SIG-M5 treated with dmso at 0.1 percent for 504 hours (cell line): ENCODE data around the gene ALDOB.
A peak's percentile ranks its signal among the peaks of the same experiment; 100 is the strongest.

Experiments used
- DNase-seq: peaks from one replicate; lab custom pipeline; 2025; ENCODE audit not compliant: unreplicated experiment; lab: John Stamatoyannopoulos, UW

The ALDOB gene

GRCh38 chr9:101435601-101436079 is at the start of gene ALDOB:
TSS of gene ALDOB (minus strand) at chr9:101435774. CDS start at chr9:101430887, 4,887 bp downstream.
- DNase-seq = no peak

- DNase-seq = no peak
Measured at GRCh38 chr9:101484046-101484445, 48.5 kb upstream of the ALDOB start.

GRCh38 chr9:101481261-101481660 is 45.7 kb upstream of the ALDOB start:
- no peak for DNase-seq

GRCh38 chr9:101480386-101480785 is 44.8 kb upstream of the ALDOB start:
- no peak for DNase-seq

DNA sequence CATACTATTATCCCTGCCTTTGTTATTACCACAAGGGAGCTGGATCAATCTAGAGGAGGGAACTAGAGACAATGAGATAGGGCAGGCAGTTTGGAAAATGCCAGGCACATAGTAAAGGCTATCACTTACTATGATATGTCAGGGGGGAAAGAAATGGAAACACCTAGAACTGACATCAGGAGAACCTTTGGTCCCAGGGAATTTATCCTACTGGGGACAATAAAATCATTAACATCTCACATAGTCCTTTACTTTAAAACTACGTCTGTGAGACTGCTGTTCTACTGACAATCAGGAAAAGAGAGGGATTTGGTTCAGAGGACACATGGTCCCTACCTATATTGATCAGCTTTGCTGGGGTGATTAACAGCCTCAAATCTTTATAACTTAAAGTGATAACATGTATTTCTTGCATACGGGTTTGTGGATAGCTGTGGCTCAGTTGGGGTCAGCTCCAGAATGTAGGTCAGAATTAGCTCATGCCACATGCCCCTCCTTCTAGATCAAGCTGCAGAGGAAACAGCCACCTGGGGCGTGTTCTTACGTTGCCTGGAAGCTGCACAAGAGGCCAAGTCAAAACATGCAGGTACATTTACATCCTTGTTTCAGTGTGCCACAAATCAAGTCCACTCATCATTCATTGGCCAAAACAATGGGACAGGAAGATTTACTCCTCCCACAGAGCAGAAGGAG is 43.9 kb upstream of the ALDOB start:
- no peak for DNase-seq

GRCh38 chr9:101478906-101479305 is 43.3 kb upstream of the ALDOB start:
- peak; percentile 33 for DNase-seq

GRCh38 chr9:101478444-101478843 is 42.9 kb upstream of the ALDOB start:
- no peak for DNase-seq

DNA sequence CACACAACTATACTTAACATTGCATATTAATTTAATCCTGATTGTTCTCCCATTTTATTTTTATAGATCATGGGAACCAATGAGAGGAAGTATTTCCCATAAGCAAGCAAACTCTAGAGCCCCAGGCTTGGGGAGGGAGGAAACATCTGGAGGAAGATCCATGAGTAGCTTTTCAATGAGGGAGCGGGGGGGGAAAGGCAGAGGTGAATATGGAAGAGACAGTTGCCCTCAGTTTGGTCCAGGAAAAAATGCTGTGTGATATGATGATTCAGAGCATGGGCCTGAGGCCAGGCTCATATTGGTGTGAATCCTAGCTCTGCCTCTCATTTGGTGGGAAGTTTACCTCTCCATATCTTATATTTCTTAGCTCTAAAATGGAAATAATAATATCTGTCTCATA is 42.2 kb upstream of the ALDOB start:
- DNase-seq = no peak

DNA sequence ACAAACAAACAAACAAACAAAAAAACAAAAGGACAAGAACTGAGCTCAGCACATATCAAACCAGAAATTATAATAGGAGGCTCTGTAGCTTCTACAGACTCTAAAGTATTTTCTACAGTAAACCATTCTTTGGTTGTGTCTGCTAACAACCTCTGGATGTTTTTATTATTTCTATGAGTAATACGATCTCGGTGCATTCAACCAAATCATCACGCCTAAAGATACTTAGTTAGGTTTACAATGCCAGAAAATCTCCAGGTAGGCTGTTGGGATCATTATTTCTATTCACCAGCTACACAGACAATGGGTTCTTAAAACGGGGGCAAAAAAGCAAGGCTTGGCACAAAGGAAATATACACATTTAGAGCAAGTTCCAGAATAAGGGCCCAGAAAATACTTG is 41.6 kb upstream of the ALDOB start:
- DNase-seq = no peak

GRCh38 chr9:101476576-101477208 is 41.1 kb upstream of the ALDOB start:
- DNase-seq = no peak

GRCh38 chr9:101472891-101473290 is 37.3 kb upstream of the ALDOB start:
- no peak for DNase-seq

- no peak for DNase-seq
Measured at GRCh38 chr9:101470929-101471328, 35.4 kb upstream of the ALDOB start.

DNA sequence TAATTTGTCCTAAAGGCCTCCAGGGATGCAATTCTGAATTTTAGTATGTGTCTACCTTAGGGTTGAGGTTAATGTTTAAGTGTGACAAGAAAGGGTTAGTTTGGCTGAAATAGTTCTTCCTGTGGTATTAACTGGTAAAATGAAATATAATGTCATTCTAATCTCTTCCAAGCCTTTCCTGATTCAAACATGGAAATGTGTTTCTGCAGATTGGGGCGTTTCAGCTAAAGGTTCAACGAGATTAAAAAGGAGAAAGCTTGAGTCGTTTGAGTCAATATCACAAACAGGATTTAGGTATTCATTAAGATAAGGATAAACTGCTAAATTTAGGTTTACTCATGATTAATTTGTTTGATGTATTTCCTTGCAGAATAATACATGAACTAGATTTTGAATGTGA is 34.4 kb upstream of the ALDOB start:
- no peak for DNase-seq

- DNase-seq = no peak
Measured at GRCh38 chr9:101469026-101469425, 33.5 kb upstream of the ALDOB start.

- DNase-seq = no peak
Measured at GRCh38 chr9:101468116-101468515, 32.5 kb upstream of the ALDOB start.

DNA sequence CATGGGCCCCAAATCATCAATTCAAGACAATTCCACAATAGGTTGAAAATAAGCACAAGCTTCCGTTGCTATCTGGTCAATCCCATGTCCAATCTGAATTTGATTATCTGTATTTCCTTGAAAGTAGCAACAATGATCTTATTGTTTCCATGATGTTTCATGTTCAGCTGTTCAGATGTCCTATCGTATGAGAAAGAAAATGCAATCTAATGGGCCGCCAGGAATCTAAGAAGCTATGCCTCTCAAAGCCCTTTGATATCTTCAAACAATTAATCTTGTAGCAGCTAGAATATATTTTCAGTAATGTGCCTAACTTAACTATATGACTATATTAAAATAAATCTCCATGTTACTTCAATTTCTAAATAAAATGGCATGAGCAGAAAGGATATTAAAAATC is 32.1 kb upstream of the ALDOB start:
- DNase-seq = no peak

DNA sequence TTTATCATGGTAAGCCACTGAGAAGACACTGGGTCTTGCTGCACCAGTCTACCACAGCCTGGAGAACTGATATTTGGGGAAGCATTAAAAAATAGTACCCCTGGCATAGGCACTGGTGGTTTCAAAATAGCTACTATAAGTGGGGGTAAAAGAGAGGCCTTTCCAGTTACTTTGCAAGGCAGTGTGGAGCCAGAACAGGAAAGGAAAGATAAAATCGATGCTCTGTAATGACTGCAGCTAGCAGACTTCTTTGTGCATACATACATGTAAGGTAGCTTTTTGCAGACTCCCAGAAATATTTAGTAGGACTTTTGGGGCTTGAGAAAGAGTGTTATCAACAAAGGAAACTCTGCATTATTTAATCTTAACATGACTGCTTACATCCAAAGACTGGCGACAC is 31.3 kb upstream of the ALDOB start:
- DNase-seq = no peak

GRCh38 chr9:101465326-101465915 is 29.8 kb upstream of the ALDOB start:
- peak; percentile 74 for DNase-seq

DNA sequence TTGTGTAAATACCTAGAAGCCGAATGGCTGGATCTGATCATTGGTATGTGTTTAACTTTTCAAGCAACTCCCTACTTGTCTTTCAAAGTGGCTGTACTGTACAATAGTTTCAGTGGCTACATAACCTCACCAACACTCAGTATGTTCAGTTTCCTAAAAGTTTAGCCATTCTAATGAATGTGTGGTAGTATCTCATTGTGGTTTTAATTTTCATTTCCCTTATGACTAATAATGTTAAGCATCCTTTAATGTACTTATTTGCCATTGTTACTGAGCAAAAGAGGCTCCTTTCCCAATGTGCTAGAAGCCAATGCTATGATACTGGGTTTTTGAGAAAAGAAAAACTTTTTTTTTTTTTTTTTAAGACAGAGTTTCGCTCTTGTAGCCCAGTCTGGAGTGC is 27.8 kb upstream of the ALDOB start:
- no peak for DNase-seq

GRCh38 chr9:101462558-101462957 is 27.0 kb upstream of the ALDOB start:
- DNase-seq = no peak

- no peak for DNase-seq
Measured at GRCh38 chr9:101460965-101461364, 25.4 kb upstream of the ALDOB start.

- DNase-seq = peak; percentile 78
Measured at GRCh38 chr9:101458963-101459631, 23.5 kb upstream of the ALDOB start.
